Measurements from ENCODE around the gene ASMTL.

DNA sequence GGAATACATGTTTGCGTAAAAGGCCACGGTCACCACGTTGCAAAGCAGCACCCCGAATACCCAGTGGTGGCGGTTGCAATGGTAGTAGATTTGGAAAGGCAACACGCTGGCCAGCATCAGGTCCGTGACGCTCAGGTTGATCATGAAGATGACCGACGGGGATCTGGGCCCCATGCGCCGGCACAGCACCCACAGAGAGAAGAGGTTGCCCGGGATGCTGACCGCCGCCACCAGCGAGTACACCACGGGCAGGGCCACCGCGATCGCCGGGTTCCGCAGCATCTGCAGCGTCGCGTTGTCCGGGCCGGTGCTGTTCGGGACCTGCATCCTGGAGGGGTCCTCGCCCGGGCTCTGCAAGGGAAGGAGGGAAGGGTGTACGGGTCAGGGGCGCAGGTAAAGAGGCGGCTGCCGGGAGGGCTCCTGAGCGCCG, 13.5 kb upstream of the ASMTL start:
- TF ChIP-seq TOX (CRISPR knock-in tag; IDR thresholded peaks at IDR 0.05; ENCODE audit: borderline replicate concordance) (no peak), ARNTL (CRISPR knock-in tag; IDR thresholded peaks at IDR 0.05; ENCODE audit: borderline replicate concordance, low read depth) (no peak), ZNF8 (CRISPR knock-in tag; IDR thresholded peaks at IDR 0.05) (no peak), ZNF70 (CRISPR knock-in tag; IDR thresholded peaks at IDR 0.05) (no peak), ZFP3 (CRISPR knock-in tag; IDR thresholded peaks at IDR 0.05) (no peak), TCF4 (CRISPR knock-in tag; IDR thresholded peaks at IDR 0.05; ENCODE audit: borderline replicate concordance) (no peak), ZNF565 (CRISPR knock-in tag; conservative IDR thresholded peaks at IDR 0.05; ENCODE audit: low read depth) (no peak), GLIS3 (CRISPR knock-in tag; IDR thresholded peaks at IDR 0.05) (no peak), OSR1 (CRISPR knock-in tag; IDR thresholded peaks at IDR 0.05) (no peak), ZFP30 (CRISPR knock-in tag; IDR thresholded peaks at IDR 0.05) (no peak)
- TF ChIP-seq, protein P1, sequence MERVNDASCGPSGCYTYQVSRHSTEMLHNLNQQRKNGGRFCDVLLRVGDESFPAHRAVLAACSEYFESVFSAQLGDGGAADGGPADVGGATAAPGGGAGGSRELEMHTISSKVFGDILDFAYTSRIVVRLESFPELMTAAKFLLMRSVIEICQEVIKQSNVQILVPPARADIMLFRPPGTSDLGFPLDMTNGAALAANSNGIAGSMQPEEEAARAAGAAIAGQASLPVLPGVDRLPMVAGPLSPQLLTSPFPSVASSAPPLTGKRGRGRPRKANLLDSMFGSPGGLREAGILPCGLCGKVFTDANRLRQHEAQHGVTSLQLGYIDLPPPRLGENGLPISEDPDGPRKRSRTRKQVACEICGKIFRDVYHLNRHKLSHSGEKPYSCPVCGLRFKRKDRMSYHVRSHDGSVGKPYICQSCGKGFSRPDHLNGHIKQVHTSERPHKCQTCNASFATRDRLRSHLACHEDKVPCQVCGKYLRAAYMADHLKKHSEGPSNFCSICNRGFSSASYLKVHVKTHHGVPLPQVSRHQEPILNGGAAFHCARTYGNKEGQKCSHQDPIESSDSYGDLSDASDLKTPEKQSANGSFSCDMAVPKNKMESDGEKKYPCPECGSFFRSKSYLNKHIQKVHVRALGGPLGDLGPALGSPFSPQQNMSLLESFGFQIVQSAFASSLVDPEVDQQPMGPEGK (CRISPR knock-in tag; IDR thresholded peaks at IDR 0.05; ENCODE audit: borderline replicate concordance): no peak
- TF ChIP-seq, protein P2, sequence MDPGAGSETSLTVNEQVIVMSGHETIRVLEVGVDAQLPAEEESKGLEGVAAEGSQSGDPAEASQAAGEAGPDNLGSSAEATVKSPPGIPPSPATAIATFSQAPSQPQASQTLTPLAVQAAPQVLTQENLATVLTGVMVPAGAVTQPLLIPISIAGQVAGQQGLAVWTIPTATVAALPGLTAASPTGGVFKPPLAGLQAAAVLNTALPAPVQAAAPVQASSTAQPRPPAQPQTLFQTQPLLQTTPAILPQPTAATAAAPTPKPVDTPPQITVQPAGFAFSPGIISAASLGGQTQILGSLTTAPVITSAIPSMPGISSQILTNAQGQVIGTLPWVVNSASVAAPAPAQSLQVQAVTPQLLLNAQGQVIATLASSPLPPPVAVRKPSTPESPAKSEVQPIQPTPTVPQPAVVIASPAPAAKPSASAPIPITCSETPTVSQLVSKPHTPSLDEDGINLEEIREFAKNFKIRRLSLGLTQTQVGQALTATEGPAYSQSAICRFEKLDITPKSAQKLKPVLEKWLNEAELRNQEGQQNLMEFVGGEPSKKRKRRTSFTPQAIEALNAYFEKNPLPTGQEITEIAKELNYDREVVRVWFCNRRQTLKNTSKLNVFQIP (CRISPR knock-in tag; IDR thresholded peaks at IDR 0.05; ENCODE audit: borderline replicate concordance, low read depth): no peak
- TF ChIP-seq, protein P3, sequence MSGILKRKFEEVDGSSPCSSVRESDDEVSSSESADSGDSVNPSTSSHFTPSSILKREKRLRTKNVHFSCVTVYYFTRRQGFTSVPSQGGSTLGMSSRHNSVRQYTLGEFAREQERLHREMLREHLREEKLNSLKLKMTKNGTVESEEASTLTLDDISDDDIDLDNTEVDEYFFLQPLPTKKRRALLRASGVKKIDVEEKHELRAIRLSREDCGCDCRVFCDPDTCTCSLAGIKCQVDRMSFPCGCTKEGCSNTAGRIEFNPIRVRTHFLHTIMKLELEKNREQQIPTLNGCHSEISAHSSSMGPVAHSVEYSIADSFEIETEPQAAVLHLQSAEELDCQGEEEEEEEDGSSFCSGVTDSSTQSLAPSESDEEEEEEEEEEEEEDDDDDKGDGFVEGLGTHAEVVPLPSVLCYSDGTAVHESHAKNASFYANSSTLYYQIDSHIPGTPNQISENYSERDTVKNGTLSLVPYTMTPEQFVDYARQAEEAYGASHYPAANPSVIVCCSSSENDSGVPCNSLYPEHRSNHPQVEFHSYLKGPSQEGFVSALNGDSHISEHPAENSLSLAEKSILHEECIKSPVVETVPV (CRISPR knock-in tag; IDR thresholded peaks at IDR 0.05): no peak
